Ishikawa (cell line): ENCODE measurements around the gene AEBP1.

ENCODE experiments used
- CREB1 ChIP-seq: IDR thresholded peaks from 2 replicates; pipeline ENCODE4 v1.6.1; 2012; ENCODE audit warnings: low read depth
- EP300 ChIP-seq: IDR thresholded peaks from 2 replicates; pipeline ENCODE4 v1.6.1; 2012; ENCODE audit warnings: borderline replicate concordance
- RAD21 ChIP-seq: IDR thresholded peaks from 2 replicates; pipeline ENCODE4 v1.6.1; 2012; ENCODE audit warnings: low read depth
- TF ChIP-seq, protein P1 (sequence below): IDR thresholded peaks from 2 replicates; pipeline ENCODE4 v1.6.1; 2012; ENCODE audit warnings: low read depth, mild to moderate bottlenecking
- TF ChIP-seq, protein P2 (sequence below): IDR thresholded peaks from 2 replicates; pipeline ENCODE4 v1.6.1; 2012

DNA sequence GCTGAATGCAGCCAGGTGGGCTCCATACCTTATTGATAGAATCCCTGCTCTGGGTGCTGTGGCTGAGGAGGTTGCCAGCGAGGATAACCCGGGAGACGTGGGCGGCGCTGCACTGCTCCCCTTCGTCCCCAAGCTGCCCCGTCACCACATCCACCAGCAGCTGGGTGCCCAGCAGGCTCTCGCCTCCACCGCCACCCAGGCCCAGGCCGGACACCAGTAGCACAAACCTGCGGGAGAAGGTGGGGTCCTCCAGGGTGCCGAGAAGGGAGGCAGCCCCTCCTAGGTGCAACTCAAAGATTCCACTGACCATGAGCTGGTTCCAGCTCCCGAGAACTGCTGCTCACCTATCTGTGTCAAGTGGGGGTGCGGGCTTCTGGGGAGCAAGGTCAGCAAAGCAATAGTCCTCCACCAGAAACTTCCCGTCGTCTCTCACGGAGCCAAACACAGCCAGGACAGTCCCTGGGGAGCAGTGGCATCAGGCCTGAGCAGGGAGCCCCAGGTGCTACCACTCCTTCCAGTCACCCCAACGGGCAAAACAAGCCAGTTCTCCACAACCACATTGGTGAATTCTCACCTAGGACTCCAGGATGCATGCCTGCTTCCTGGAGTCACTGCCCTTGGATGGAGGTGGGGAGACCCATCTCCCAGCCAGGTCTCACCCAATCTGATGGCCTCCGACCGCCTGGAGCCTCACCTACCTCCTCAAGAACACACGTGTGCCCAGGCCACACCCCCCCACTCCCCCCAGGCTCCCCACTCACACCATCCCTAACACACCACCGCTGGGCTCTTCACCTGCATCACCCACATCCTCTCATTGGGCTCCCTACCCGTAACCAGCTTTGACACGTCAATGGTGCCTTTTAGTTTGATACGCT, 12.9 kb downstream of the AEBP1 start:
- no peak for TF ChIP-seq RAD21
- no peak for TF ChIP-seq EP300
- TF ChIP-seq, protein P1, sequence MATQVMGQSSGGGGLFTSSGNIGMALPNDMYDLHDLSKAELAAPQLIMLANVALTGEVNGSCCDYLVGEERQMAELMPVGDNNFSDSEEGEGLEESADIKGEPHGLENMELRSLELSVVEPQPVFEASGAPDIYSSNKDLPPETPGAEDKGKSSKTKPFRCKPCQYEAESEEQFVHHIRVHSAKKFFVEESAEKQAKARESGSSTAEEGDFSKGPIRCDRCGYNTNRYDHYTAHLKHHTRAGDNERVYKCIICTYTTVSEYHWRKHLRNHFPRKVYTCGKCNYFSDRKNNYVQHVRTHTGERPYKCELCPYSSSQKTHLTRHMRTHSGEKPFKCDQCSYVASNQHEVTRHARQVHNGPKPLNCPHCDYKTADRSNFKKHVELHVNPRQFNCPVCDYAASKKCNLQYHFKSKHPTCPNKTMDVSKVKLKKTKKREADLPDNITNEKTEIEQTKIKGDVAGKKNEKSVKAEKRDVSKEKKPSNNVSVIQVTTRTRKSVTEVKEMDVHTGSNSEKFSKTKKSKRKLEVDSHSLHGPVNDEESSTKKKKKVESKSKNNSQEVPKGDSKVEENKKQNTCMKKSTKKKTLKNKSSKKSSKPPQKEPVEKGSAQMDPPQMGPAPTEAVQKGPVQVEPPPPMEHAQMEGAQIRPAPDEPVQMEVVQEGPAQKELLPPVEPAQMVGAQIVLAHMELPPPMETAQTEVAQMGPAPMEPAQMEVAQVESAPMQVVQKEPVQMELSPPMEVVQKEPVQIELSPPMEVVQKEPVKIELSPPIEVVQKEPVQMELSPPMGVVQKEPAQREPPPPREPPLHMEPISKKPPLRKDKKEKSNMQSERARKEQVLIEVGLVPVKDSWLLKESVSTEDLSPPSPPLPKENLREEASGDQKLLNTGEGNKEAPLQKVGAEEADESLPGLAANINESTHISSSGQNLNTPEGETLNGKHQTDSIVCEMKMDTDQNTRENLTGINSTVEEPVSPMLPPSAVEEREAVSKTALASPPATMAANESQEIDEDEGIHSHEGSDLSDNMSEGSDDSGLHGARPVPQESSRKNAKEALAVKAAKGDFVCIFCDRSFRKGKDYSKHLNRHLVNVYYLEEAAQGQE: no peak
- TF ChIP-seq, protein P2, sequence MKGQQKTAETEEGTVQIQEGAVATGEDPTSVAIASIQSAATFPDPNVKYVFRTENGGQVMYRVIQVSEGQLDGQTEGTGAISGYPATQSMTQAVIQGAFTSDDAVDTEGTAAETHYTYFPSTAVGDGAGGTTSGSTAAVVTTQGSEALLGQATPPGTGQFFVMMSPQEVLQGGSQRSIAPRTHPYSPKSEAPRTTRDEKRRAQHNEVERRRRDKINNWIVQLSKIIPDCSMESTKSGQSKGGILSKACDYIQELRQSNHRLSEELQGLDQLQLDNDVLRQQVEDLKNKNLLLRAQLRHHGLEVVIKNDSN: no peak
- TF ChIP-seq CREB1: no peak
